Renal pelvis (tissue), 4 donors: Measurements from ENCODE around the gene POLDIP2. TPM values are rescaled to one million over a fixed set of nuclear protein-coding genes. Genes with fewer than 3 reads are reported as not detected.

Source experiments
- DNase-seq: peaks from one replicate; pipeline ENCODE4 v3.0.0-alpha.2; 2013
- polyA plus RNA-seq, 3 donors: library from polyadenylated mRNA; unstranded; fragments of 120-200 nt; gene quantifications; one replicate each; pipeline ENCODE4 v1.2.1, GENCODE V29; 2013; ENCODE audit not compliant: insufficient read length in 3 of 3

The POLDIP2 gene
- polyA plus RNA-seq, 3 donors: 87.6 to 102 (median 93.9) TPM

- DNase-seq: no peak
Measured at GRCh38 chr17:28319598-28319935, 37.8 kb downstream of the POLDIP2 start.

DNA sequence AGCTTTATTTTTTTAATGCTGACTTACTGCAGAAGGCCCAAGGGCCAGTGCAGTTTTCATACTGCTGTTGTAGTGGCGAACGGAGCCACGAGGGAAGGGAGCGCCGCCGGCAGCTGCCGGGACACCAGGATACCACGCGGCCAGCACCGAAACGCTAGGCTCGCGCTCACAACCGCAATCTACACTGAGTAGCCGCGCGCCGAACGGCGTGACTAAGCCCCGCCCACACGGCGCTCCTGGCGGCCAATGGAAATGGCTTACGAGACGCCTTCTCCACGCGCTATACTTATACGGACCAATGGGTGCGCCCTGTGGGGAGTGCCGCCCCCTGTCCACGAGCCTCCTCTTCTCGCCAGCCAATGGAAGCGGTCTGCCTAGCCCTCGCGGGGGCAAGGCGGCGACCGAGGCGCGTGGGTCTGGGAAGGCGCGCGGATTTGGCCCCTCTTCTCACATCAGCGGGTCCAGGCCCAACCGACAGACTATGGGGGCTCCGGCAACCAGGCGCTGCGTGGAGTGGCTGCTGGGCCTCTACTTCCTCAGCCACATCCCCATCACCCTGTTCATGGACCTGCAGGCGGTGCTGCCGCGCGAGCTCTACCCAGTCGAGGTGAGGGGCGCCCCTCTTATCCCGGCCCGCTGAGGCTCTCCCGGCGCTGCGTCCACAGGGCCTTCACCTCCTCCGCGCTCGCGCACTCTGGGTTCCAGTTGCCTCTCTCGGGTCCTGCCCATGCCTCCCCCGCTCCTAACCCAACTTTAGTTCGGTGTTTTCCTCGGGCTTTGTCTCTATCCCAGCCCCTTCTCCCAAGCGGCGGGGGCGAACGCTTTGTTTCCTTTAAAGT is 38.3 kb downstream of the POLDIP2 start, which contains the start of gene TMEM97:
Gene TMEM97, plus strand, starts transcription at position 442 of the 839 bp plus-strand sequence. Its CDS starts 40 bp downstream, at position 482.
- DNase-seq: peak; percentile 95

- DNase-seq: no peak
Measured at GRCh38 chr17:28317966-28318758, 39.2 kb downstream of the POLDIP2 start.

DNA sequence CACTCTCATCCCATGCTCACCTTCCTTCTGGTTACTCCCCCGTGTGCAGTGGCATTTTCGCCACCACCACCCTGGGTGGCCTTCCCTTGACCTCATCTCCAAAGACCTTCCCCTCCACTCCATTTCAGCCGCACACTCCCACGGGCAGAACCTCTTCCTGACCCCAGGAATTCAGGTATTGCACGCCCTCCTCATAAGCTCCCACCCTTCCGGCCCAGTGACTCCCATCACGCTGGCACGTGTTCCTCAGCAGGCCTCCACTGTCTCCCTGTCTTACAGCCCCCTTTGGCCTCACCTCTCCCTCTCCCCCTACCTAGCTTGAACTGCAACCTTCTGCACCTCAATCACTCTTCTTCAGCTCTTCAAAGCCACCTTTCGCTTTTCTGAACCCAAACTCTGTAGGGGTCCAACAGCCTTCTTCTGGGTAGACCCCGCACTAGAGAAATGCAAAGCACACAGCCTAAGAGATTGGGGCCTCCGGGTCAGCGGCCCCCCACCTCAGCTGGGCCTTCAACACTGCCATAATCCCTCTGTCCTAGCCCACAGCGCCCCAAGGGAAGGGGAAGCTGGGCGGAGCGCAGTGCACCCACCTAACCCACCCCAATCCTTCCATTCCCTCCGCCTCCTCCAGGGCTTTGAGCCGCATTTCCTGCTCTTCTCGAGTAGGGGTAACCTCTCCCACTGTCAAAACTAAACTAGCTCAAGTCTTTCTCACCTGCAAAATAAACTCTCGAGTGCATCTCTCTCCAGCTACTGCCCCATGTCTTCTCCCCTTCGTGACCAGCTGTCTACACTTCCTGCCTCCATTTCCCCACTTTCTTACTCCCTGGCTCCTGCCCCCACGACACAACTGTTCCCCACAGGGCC is 40.0 kb downstream of the POLDIP2 start:
- DNase-seq: no peak

- DNase-seq: no peak
Measured at GRCh38 chr17:28315846-28316705, 41.3 kb downstream of the POLDIP2 start.

- no peak for DNase-seq
Measured at GRCh38 chr17:28313841-28314240, 43.5 kb downstream of the POLDIP2 start.

DNA sequence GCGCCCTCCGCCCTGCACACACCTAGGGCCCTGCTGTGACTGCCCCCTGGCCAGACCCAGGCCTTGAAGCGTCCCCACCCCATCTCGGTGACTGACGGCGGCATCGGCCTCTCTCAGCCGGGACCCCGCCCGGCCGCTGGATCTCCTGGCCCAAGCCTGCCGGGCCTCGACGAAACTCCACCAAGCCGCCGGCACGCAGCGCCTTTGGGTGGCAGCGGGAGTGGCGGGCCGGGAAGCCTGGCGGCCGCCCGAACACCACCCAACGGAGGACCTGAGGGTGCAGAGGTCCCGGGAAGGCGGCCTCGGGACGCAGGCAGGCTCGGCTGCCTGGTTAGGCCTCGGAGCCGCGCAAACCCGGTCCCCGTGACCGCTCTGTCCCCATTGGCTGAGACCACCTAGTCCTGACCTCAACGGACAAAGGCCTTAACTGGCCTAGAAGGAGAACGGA is 50.3 kb downstream of the POLDIP2 start:
- DNase-seq: no peak

- DNase-seq: no peak
Measured at GRCh38 chr17:28298449-28298848, 58.9 kb downstream of the POLDIP2 start.

Other genes starting within 250 kb of the POLDIP2 start
- gene TMEM97, start 38.3 kb downstream of the POLDIP2 start, polyA plus RNA-seq: 10 to 100 TPM; 53.6 to 62.3 (median 54.4) TPM
- 10 to 100 TPM; 50.6 to 58.9 (median 54.0) TPM for gene IFT20, start 22.1 kb downstream of the POLDIP2 start, polyA plus RNA-seq
- 10 to 100 TPM; 40.7 to 44.6 (median 44.5) TPM for gene TNFAIP1, start 21.8 kb downstream of the POLDIP2 start, polyA plus RNA-seq
- gene SEBOX, start 7.7 kb upstream of the POLDIP2 start, polyA plus RNA-seq: not detected
- 10 to 100 TPM; 18.7 to 25.2 (median 20.4) TPM for gene VTN, start 12.8 kb upstream of the POLDIP2 start, polyA plus RNA-seq
- 10 to 100 TPM; 14.9 to 16.8 (median 15.9) TPM for gene SARM1, start 14.2 kb upstream of the POLDIP2 start, polyA plus RNA-seq
- gene SLC46A1, start 48.7 kb upstream of the POLDIP2 start, polyA plus RNA-seq: 10 to 100 TPM; 11.4 to 16.8 (median 14.9) TPM
- 10 to 100 TPM; 13.0 to 18.8 (median 16.9) TPM for gene SLC13A2, start 116.1 kb upstream of the POLDIP2 start, polyA plus RNA-seq
- under 1 TPM; 0.47 to 0.69 (median 0.57) TPM for gene FOXN1, start 148.8 kb upstream of the POLDIP2 start, polyA plus RNA-seq
- gene UNC119, start 195.1 kb upstream of the POLDIP2 start, polyA plus RNA-seq: 10 to 100 TPM; 60.8 to 78.8 (median 70.3) TPM
- gene PIGS, start 214.0 kb upstream of the POLDIP2 start, polyA plus RNA-seq: 100 to 1,000 TPM in 2 of 3 donors, 10 to 100 TPM in 1; 95.6 to 111 (median 107) TPM
- gene ALDOC, start 219.4 kb upstream of the POLDIP2 start, polyA plus RNA-seq: 10 to 100 TPM; 29.6 to 31.2 (median 30.1) TPM
- gene SPAG5, start 241.5 kb upstream of the POLDIP2 start, polyA plus RNA-seq: 10 to 100 TPM; 61.9 to 65.9 (median 63.4) TPM